ENCODE data around the gene MFAP5.
"Not testable (repeated sequence)": the region's sequence is repeated elsewhere in the genome, so short reads cannot be mapped to it uniquely, and the experiment has no call there.

MFAP5 gene

GRCh38 chr12:8672381-8672780 lies 9.8 kb upstream of the MFAP5 start:
- no peak for DNase-seq

GRCh38 chr12:8668441-8668840 lies 5.8 kb upstream of the MFAP5 start:
- no peak for DNase-seq

GRCh38 chr12:8667270-8667669 lies 4.6 kb upstream of the MFAP5 start:
- DNase-seq: no peak

- no peak for DNase-seq
Measured at GRCh38 chr12:8665759-8666158, 3.1 kb upstream of the MFAP5 start.

- no peak for DNase-seq
Measured at GRCh38 chr12:8664228-8664913, 1.7 kb upstream of the MFAP5 start.

- DNase-seq: no peak
Measured at GRCh38 chr12:8661751-8662150, 875 bp downstream of the MFAP5 start.

GRCh38 chr12:8661016-8661415 lies 1.6 kb downstream of the MFAP5 start:
- DNase-seq: no peak

GRCh38 chr12:8658346-8658745 lies 4.3 kb downstream of the MFAP5 start:
- no peak for DNase-seq

- no peak for DNase-seq
Measured at GRCh38 chr12:8655421-8655820, 7.2 kb downstream of the MFAP5 start.

- no peak for DNase-seq
Measured at GRCh38 chr12:8648576-8649205, 13.9 kb downstream of the MFAP5 start.

GRCh38 chr12:8647968-8648367 lies 14.7 kb downstream of the MFAP5 start:
- DNase-seq: no peak

- DNase-seq: no peak
Measured at GRCh38 chr12:8644345-8645248, 18.0 kb downstream of the MFAP5 start.

GRCh38 chr12:8642775-8643174 lies 19.9 kb downstream of the MFAP5 start:
- no peak for DNase-seq

GRCh38 chr12:8639936-8640335 lies 22.7 kb downstream of the MFAP5 start:
- no peak for DNase-seq

GRCh38 chr12:8638951-8639350 lies 23.7 kb downstream of the MFAP5 start:
- no peak for DNase-seq

GRCh38 chr12:8637666-8638065 lies 25.0 kb downstream of the MFAP5 start:
- DNase-seq: no peak

- DNase-seq: no peak
Measured at GRCh38 chr12:8637244-8637643, 25.4 kb downstream of the MFAP5 start.

- DNase-seq: no peak
Measured at GRCh38 chr12:8636581-8636980, 26.0 kb downstream of the MFAP5 start.

- not testable (repeated sequence) for DNase-seq
Measured at GRCh38 chr12:8636007-8636346, 26.6 kb downstream of the MFAP5 start.

GRCh38 chr12:8635342-8636006 lies 27.2 kb downstream of the MFAP5 start:
- not testable (repeated sequence) for DNase-seq

- DNase-seq: no peak
Measured at GRCh38 chr12:8630131-8630530, 32.5 kb downstream of the MFAP5 start.

GRCh38 chr12:8629486-8630033 lies 33.1 kb downstream of the MFAP5 start:
- no peak for DNase-seq

- DNase-seq: no peak
Measured at GRCh38 chr12:8628731-8629130, 33.9 kb downstream of the MFAP5 start.

All from DMS79 (cell line).